NCI-H69 (cell line): ENCODE data around the gene EXD3.
"Not testable (repeated sequence)": the region's sequence is repeated elsewhere in the genome, so short reads cannot be mapped to it uniquely, and the experiment has no call there.

Experiments used
- DNase-seq: peaks from one replicate; lab custom pipeline; 2025; lab: John Stamatoyannopoulos, UW

Gene EXD3

DNA sequence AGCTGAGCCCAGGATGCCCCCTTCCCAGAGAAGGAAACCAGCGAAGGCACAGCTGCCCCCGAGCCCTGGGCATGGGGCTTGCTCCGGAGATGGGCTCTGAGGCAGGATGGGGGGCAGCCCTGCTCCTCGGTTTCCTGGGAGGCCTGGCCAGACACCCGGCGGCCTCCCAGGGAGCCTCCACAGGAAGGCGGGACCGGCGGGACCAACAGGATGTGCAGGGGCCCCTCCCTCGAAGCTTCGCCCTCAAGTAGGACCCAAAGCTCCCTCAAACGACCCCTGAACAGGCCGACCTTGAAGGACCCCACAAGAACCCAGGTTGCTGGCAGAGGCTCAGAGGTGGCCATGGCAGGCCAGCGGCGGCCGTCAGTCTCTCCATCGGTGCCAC lies 11.7 kb downstream of the EXD3 start:
- no peak for DNase-seq

DNA sequence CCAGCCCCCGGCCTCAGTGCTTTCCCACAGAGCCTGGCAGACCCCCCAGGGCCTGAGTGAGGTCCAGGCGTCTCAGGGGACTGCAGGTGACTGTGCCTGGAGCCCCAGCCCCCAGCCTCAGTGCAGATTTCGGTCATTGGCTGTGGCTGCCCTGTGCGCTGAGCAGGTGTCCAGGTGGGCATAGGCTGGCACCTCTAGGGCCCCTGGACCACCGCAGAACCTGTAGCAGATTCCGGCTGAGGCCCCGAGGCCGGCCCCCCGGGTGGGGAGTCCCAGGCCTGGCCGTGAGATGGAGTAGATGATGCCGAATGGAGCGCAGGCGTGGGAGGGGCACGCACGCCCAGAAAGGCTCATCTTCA lies 12.1 kb downstream of the EXD3 start:
- DNase-seq: no peak

DNA sequence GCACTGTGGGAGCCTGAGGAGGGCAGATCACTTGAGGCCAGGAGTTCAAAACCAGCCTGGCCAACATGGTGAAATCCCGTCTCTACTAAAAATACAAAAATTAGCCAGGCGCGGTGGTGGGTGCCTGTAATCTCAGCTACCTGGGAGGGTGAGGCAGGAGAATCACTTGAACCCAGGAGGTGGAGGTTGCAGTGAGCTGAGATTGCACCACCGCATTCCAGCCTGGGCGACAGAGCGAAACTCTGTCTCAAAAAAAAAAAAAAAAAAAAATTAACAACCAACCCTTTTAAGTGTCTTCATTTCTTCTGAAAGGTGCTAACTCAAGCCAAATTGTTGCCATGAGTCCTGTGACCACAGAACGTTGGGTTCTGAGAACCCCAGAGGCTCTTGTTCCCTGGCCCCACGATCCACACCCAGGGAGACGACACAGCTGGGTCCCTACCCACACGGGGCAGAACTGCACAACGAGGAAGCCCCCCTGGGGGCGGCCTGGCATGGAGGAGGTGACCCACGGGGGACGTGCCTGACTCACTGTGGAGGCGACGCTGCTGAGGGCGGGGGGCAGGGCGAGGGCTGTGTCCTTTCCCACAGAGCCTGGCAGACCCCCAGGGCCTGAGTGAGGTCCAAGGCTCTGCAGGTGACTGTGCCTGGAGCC lies 12.6 kb downstream of the EXD3 start:
- not testable (repeated sequence) for DNase-seq

DNA sequence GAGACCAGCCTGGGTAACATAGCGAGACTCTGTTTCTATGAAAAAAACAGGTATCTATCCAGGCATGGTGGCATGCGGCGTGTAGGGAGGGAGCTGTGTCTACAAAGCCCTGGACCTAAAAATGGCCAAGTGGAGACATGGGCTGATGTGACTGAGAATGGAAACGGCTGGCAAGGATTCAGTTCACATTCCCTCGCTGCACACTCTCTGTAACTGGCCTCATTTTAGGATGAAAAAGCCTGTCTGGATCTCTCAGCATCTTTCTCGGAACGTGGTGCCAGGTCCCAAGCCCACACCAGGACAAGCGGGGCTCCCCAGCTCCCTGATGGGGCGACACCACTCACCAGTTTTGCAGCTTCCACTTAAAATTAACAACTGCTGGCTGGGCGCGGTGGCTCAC lies 13.4 kb downstream of the EXD3 start:
- no peak for DNase-seq

DNA sequence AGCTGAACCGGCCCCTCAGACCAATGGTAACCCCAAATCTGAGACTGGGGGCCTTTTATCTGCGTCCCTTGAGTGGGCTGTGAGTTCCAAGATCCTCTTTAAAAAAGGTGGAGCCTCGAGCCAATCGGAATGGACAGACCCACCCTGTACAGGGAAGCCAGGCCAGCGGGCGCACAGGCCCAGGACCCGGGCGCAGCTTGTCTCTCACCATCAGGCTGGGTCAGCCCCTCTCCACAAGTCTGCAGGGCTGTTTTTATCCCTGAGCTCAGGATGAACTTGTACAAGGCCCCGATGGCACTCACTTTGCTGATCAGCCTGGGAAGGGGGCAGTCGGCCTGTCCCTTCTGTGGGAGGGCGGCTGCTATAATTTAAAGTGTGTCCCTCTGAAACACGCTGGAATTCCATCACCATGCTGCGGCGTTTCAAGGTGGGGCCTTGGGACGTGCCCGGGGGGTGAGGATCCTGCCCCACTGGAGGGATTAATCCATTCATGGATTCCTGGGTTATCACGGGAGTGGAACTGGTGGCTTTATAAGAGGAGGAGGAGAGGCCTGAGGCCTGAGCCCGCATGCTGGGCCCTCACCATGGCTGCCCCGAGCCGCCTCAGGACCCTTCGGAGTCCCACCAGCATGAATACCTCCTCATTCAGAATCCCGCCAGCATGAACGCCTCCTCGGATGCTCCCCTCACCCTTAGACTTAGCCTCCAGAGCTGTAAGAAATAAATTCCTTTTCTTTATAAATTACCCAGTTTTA lies 14.1 kb downstream of the EXD3 start:
- no peak for DNase-seq

DNA sequence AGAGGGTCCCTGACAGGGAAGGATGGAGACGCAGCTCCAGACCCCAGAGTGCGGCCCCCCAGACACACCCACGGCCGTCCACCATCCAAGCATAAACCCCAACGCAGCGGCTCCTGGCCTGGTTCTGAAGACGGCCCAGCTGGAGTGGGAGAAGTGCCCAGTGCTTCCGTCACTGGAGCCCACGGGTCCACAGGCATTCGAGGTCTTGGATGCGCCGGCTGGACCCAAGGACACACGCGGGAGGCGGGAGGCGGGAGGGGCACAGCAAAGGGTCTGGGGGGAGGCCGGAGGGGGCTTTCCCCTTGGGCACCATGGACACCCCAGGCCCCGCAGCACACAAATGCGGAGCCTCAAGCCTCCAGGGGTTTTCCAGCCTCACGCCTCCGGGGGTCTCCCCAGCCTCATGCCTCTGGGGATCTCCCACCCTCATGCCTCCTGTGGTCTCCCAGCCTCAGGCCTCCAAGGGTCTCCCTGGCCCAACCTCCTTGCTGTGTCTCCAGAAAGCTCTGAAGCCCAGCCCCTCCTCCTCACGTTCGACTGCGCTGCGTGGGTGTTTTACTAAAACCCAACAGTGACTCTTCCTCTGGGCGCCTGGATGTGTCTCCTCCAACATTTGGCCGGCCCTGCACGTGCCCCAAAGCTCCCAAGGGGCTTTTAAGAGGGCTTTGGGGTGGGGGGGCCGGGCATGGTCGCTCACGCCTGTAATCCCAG lies 15.2 kb downstream of the EXD3 start:
- no peak for DNase-seq

DNA sequence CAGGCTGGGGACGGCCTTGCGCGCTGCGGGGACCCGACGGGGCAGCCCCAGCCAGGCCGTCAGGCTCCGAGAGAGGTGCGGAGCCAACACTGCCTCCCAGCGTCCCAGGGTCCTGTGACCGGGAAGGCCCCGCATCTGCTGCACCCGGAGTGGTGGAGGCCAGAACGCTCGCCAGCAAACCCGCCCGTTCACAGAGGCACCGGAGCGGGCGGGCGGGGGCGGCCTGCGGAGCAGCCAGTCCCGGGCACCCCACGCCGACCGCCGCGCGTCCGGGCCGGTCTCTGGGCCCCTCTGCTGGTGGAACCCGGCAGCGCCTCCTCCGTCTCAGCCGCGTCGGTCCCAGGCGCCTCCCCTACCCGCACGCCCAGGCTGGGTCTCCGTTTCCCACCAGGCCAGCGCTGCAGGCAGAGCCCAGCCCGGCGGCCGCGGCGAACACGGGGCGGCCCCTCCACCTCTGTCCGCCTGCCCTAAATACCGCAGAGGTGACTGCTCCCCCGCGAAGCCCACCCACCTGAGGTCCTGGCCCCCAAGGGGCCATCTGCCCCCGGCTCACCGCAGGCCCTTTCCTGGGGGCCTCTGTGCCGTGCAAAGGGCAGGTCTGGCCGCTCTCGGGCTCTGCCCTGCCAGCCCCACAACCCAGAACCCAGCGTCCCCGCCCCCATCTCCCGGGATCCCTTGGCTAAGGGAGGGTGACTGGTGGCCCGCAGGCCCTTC lies 15.9 kb downstream of the EXD3 start:
- DNase-seq: peak; percentile 75

DNA sequence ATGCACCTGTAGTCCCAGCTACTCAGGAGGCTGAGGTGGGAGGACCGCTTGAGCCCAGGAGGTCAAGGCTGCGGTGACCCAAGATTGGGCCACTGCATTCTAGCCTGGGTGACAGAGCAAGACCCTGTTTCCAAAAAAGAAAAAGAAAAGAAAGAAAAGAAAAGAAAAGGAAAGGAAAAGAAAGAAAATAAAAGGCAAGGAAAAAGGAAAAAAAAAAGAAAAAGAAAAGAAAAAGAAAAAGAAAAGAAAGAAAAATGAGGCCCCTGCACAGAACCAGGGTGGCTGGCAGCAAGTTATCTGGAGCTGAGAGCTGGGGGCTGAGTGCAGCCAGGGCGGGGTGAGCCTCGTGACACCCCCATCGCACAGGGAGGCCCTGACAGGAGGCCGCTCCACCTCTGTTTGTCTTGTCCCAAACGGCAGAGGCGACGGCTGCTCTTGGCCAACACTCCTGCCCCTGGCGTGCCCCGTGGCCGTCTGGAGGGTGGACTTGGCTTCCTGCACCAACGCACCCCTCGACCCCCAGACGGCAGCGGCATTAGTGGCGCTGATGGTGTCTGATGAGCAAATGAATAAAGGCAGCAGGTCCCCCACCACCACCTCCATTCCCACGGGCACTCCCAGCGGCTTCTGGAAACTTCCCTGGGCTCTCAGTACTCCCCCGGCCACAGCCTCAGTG lies 16.7 kb downstream of the EXD3 start:
- no peak for DNase-seq

DNA sequence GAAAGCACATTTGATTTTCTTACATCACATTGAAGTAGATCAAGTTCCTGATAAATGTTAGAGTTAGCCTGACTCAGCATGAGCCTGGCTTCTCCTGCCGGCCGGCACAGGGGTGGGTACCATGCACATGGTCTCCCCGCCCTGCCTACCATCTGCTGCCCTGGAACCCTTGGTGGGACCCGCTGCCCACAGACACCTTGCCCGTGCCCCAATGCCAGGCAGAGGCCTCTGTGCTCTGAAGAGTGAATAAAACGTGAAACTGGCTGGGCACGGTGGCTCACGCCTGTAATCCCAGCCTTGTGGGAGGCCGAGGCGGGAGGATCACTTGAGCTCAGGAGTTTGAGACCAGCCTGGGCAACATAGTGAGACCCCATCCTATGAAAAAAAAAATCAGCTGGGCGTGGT lies 17.3 kb downstream of the EXD3 start:
- no peak for DNase-seq

DNA sequence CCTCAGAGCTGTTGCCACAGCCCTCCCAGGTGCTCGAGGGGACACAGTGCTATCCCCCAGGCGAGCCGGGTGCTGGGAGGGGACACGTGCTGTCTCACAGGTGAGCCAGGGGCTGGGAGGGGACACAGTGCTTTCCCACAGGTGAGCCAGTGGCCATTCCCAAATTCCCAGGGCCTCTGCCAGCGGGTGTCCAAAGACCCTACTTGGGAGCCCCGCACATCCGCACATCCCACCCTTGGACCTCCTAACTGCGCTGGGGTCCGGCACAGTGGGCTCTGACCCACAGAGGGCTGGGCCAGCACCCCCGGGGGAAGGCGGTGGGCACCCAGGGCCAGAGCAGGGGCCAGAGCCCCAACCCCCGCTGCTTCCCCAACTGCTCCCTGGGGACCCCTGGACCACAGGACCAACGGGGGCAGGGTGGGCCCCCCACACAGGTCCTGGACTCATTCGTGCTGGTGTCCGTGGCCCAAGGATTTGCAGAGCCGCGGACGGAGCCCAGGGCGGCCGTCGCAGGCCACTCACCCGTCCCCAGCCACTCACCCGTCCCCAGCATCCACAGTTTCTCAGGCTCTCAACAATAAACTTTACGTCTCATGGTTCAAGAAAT lies 17.9 kb downstream of the EXD3 start:
- no peak for DNase-seq

DNA sequence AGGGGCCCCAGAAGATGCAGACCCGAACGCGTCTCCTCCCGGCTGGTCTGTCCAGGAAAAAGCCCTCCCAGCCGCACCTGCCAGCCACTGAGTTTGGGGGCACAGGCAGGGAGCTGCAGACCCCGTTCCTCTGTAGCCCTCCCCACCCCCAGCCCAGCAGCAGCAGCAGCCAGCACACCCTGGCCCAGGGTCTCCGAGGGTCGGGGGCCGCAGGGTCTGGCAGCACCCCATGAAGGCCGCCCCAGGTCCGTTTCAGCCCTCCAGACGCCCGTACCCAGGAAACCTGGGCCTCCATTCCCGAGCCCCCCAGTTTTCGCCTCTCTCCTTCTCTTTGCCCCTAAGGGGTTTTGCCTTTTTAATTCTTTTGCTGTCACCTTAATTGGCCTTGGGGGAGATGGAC lies 19.7 kb downstream of the EXD3 start:
- no peak for DNase-seq

DNA sequence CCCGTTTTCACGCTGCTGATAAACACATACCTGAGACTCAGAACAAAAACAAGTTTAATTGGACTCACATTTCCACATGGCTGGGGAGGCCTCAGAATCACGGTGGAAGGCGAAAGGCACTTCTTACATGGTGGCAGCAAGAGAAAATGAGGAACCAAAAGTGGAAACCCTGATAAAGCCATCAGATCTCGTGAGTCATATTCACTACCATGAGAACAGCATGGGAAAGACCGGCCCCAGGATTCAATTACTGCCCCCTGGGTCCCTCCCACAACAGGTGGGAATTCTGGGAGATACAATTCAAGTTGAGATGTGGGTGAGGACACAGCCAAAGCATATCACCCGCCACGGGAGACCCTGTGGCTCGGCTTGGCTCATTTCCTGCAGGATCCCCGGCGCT lies 20.2 kb downstream of the EXD3 start:
- no peak for DNase-seq

DNA sequence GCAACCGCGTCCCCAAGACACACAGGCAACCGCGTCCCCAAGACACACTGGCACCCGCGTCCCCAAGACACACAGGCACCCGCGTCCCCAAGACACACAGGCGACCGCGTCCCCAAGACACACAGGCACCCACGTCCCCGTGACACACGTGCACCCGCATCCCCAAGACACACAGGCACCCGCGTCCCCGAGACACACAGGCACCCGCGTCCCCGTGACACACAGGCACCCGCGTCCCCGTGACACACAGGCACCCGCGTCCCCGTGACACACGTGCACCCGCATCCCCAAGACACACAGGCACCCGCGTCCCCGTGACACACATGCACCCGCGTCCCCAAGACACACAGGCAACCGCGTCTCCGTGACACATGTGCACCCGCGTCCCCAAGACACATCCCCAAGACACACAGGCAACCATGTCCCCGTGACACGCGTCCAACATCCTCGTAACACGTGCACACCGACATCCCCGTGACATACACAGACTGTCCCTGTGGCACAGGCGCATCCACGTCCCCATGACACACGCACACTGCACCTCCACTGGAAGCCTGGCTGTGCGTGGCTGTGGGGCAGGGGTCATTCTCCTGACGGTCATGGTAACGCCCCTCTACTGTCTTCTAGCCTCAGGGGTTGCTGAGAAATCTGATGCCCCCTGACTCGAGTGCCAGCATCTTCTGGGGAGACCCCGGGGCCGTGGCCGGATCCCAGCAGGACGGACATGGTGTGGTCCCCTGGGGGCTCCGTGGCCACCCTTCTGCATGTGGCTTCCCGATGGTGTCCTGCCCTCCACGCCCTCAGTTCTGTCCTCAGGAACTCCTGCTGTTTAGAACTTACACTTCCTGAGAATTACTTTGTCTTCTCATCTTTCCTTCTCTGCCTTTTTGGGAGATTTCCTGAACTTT lies 24.1 kb downstream of the EXD3 start:
- DNase-seq: no peak

DNA sequence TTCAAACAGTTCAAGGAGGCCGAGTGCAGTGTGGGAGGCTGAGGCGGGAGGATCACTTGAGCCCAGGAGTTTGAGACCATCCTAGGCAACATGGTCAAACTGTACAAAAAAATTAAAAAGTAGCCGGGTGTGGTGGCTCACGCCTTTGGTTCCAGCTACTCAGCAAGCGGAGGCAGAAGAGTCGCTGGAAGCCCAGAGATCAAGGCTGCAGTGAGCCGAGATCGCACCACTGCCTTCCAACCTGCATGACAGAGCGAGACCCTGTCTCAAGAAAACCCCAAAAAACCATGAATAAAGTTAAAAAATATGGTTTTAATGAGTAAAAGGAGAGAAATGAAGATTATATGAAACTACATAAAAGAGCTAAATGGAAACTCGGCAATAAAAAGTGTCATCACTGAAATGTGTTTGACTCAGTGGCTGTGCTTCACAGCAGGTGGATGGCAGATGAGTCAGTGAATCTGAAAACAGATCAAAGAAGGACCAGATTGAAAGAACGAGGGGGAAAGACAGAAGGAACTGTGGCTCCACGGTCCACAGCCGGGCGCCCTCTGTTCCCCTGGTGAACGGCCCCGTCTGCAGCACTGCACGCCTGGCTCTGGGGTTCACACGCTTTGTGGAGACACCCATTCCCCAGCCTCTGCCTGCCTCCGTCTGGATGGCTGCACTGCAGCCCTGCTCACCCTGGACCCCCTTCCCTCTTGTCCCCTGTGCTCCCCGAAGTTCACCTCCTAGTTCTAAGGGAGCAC lies 25.1 kb downstream of the EXD3 start:
- DNase-seq: no peak

DNA sequence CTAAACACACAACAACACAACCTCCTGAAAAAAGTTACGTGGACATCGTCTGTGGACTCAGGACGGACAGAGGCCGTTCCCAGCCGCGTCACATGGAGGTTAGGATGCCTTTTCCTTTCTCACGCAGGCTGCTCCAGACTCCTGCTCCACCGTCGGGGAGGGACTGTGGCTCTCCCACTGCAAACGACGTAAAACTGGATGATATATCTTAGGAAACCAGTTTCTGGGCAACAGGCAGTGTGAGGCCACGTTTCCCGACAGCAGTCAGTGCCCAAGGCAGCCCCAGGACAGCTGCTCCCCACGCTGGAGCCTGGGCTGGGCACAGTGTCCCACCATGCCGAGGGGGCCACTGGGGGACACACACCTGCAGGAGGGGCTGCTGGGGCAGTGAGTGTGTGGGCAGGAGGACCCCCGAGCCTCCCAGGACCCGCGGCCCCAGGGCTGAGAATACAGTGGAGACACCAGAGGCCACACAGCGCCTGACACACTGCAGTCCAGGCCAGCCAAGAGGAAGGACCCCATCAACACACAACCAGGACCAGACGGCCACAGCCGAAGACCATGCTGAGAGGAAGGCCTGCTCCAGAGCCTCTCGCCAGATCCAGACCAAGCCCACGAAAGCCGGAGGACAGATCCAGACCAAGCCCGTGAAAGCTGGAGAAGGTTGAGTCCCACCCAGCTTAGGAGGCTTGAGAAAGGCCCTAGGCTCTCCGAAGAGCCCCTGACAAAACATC lies 26.2 kb downstream of the EXD3 start:
- no peak for DNase-seq

DNA sequence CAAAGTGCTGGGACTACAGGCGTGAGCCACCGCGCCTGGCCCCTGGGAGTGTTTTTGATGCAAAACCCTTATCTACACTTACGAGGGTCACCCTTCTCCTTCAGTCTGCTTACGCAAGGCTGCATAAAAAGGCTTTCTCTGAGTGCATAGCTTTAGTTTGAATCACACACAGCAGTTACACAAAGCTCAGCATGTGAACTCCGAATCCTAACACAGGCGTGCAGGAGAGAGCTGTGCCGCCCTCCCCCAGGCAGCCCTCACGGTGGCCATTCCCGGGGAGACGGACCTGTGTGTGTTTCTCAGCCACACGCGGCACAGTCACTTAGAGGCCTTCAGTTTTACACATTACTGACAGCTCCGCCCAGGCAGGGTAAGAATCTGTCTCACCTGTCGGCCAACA lies 26.7 kb downstream of the EXD3 start:
- DNase-seq: no peak

DNA sequence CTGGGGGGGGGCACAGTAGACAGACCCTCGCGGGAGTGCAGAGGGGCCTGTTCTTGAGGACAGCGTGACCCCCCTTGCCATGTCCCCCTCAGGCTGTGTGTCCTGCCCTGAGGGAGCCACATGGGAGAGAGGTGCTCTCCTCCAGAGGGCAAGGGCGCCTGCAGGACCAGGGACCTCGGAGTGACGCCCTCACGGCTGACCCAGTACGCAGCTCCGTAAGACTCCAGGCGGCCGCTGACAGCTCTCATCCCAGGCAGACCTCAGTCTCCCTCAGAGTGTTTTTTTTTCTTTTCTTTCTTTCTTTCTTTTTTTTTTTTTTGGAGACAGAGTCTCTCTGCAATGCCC lies 27.3 kb downstream of the EXD3 start:
- no peak for DNase-seq

DNA sequence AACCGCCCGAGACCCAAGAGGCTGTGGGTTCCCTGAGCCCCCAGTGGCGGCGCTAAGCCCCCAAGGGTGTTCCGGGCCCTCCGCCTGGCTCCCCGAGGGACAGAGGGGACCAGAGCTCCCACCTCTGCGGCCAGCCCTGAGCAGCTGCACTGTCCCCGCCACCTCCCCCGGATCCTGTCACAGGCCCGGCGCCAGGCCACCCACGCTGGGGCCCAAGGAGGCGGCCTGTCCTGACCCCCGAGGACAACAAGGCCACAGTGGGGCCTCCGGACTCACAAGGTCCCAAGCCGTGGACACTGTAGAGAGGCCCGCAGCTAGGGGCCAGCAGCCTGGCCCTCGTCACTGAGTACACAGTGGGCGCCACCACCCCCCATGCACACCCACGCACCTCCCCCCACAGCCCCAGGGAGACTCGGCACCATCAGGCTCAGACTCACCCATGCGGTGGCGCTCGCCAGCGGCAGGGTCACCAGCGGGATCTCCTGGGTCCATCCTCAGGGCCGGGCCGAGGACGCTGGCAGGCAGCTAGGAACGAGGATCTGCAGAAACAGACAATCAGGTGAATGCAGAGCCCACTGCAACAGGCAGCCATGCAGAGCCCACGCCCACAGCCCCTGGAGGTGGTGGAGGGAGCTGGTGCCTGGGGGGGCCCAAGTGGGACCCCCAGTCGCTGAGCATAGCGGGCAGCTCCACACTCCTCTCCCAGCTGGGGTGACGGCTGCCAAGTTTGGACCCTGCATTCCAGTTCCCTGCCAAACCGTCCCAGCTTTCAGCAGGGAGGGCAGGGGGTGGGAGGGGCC lies 27.9 kb downstream of the EXD3 start:
- no peak for DNase-seq
